Esophagus squamous epithelium (tissue), 4 donors: ENCODE results near the gene KIF14.

Source experiments
- POLR2A ChIP-seq, 4 donors: fragments of 450-650 bp; IDR thresholded peaks; one replicate each; pipeline ENCODE4 v1.6.1; 2017; ENCODE audit warnings: antibody characterized with exemption in 4 of 4, mild to moderate bottlenecking in 4 of 4, moderate library complexity in 3 of 4
- TF ChIP-seq, protein P1 (sequence below), 6 experiments: fragments of 450-650 bp in 4 of 6; fragments of 200-600 bp in 2 of 6; sonication (generic) in 2 of 6; IDR thresholded peaks; one replicate each; pipeline ENCODE4 v1.5.1; 2016 to 2019; ENCODE audit warnings: antibody characterized with exemption in 6 of 6, mild to moderate bottlenecking in 4 of 6, moderate library complexity in 4 of 6

DNA sequence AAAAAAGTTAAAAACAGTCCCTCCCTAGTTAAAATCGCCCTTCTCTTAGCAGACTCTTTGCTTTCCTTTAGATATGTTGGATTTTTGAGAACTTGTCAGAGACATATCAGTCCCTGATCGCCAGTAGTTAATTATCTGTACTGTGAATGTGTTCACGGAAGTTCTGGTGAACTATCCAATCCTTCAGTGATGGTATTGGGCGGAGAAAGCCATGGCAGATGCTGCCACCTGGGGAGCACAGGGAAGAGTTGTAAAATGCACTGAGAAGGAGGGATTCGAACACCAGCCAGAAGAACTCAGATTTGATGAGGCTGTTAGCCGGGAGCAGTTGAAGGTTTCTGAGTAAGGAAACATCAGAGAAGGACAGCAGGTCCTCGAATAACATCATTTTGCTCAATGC lies 17.5 kb upstream of the KIF14 start:
- TF ChIP-seq, protein P1, sequence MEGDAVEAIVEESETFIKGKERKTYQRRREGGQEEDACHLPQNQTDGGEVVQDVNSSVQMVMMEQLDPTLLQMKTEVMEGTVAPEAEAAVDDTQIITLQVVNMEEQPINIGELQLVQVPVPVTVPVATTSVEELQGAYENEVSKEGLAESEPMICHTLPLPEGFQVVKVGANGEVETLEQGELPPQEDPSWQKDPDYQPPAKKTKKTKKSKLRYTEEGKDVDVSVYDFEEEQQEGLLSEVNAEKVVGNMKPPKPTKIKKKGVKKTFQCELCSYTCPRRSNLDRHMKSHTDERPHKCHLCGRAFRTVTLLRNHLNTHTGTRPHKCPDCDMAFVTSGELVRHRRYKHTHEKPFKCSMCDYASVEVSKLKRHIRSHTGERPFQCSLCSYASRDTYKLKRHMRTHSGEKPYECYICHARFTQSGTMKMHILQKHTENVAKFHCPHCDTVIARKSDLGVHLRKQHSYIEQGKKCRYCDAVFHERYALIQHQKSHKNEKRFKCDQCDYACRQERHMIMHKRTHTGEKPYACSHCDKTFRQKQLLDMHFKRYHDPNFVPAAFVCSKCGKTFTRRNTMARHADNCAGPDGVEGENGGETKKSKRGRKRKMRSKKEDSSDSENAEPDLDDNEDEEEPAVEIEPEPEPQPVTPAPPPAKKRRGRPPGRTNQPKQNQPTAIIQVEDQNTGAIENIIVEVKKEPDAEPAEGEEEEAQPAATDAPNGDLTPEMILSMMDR (IDR thresholded peaks at IDR 0.05): no peak
- TF ChIP-seq POLR2A (IDR thresholded peaks at IDR 0.05): no peak
